ENCODE results near the gene ALDH1A2. TPM values are rescaled to one million over a fixed set of nuclear protein-coding genes. Genes with fewer than 3 reads are reported as not detected.

Gene ALDH1A2
- total RNA-seq, 1 experiment from 2014 or later: 0.22 TPM

- no peaks in the 10 kb centered on the region for H3K36me3 ChIP-seq (ENCODE audit: low read depth, low read length)
- H3F3A ChIP-seq (ENCODE audit: low read length, unreplicated experiment): no peaks in the 10 kb centered on the region
- no peak for ATAC-seq
- no peak overlapping the region for H3K9ac ChIP-seq (ENCODE audit: low read length)
- ChIA-PET CTCF (interaction anchor here (0.6 to 1.1 kb wide), 3 partner anchors 172 to 256 kb away, joined by 3 to 7 read pairs (median 4); no protein-coding TSS in a partner anchor), POLR2A (ENCODE audit: unreplicated experiment) (no interaction called here)
- H3K79me2 ChIP-seq (ENCODE audit: low read length): no peaks in the 10 kb centered on the region
- no peaks in the 10 kb centered on the region for H3K9me3 ChIP-seq (ENCODE audit: low read length)
- no peaks in the 10 kb centered on the region for H4K20me1 ChIP-seq (ENCODE audit: low read length)
- no peak overlapping the region for H3K27ac ChIP-seq (ENCODE audit: low read length)
- intact Hi-C loops (cut with micrococcal nuclease): loop anchor here (5.0 kb wide), 1 partner anchor 51 kb away; no protein-coding TSS in a partner anchor
- no peak overlapping the region for H3K4me3 ChIP-seq (ENCODE audit: low read length)
- 0 out of 2 replicates have a peak overlapping the region, but pooled peaks have one; percentile 5 for H3K4me2 ChIP-seq (ENCODE audit: low read length)
- no peaks in the 10 kb centered on the region for H3K9me2 ChIP-seq (replicated peaks; ENCODE audit: low read length)
- DNase-seq: no peak
- no peak overlapping the region for H2AFZ ChIP-seq (ENCODE audit: low read length)
- H3K4me1 ChIP-seq (ENCODE audit: insufficient read depth, low read length): peaks cover 17% of the 10 kb centered on the region
- BruUV-seq (replicated peaks): no TSS peak
- TF ChIP-seq, protein P1, sequence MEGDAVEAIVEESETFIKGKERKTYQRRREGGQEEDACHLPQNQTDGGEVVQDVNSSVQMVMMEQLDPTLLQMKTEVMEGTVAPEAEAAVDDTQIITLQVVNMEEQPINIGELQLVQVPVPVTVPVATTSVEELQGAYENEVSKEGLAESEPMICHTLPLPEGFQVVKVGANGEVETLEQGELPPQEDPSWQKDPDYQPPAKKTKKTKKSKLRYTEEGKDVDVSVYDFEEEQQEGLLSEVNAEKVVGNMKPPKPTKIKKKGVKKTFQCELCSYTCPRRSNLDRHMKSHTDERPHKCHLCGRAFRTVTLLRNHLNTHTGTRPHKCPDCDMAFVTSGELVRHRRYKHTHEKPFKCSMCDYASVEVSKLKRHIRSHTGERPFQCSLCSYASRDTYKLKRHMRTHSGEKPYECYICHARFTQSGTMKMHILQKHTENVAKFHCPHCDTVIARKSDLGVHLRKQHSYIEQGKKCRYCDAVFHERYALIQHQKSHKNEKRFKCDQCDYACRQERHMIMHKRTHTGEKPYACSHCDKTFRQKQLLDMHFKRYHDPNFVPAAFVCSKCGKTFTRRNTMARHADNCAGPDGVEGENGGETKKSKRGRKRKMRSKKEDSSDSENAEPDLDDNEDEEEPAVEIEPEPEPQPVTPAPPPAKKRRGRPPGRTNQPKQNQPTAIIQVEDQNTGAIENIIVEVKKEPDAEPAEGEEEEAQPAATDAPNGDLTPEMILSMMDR (conservative IDR thresholded peaks at IDR 0.05; ENCODE audit: low read depth, low read length): no peak
- TF ChIP-seq EZH2 (IDR thresholded peaks at IDR 0.05; ENCODE audit: low read length, unreplicated experiment): no peak
- TF ChIP-seq EZH2phosphoT487 (IDR thresholded peaks at IDR 0.05; ENCODE audit: borderline replicate concordance, low read length): no peak
- H3K27me3 ChIP-seq (ENCODE audit: low read length): no peaks in the 10 kb centered on the region
These were observed 142.2 kb downstream of the ALDH1A2 start for GRCh38 chr15:57923306-57923705.

DNA sequence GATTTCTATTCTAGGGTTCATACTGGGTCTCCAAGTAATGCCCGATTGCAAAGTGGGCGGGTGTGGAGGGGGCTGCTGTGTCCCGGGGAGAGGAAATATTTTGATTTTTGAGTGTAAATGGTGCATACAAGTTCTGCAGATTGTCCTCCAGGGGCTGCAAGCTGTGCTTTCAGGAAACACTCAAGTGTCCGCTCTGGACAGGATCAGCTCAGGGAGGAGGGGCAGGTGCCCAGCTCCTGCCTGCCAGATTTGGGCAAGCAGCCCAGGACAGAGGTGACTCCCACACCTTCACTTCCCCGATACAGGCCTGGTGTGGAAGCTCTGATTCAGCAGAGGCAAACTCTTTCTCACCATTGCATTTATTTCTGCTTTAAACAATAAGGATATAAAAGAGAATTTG lies 142.7 kb downstream of the ALDH1A2 start:
- ChIA-PET POLR2A (ENCODE audit: unreplicated experiment) (no interaction called here), CTCF (interaction anchor here (0.6 to 1.1 kb wide), 2 partner anchors 172 to 191 kb away, joined by 3 to 7 read pairs; no protein-coding TSS in a partner anchor)
- Histone ChIP-seq H3K27me3 (ENCODE audit: low read length) (no peaks in the 10 kb centered on the region), H3F3A (ENCODE audit: low read length, unreplicated experiment) (no peaks in the 10 kb centered on the region), H3K79me2 (ENCODE audit: low read length) (no peaks in the 10 kb centered on the region), H3K9me2 (replicated peaks; ENCODE audit: low read length) (no peaks in the 10 kb centered on the region), H3K4me3 (ENCODE audit: low read length) (no peak overlapping the region), H4K20me1 (ENCODE audit: low read length) (no peaks in the 10 kb centered on the region), H2AFZ (ENCODE audit: low read length) (no peak overlapping the region), H3K4me2 (ENCODE audit: low read length) (0 out of 2 replicates have a peak overlapping the region, but pooled peaks have one; percentile 5), H3K9me3 (ENCODE audit: low read length) (no peaks in the 10 kb centered on the region), H3K4me1 (ENCODE audit: insufficient read depth, low read length) (peaks cover 17% of the 10 kb centered on the region), H3K27ac (ENCODE audit: low read length) (no peak overlapping the region), H3K9ac (ENCODE audit: low read length) (no peak overlapping the region), H3K36me3 (ENCODE audit: low read depth, low read length) (no peaks in the 10 kb centered on the region)
- TF ChIP-seq EZH2phosphoT487 (IDR thresholded peaks at IDR 0.05; ENCODE audit: borderline replicate concordance, low read length): no peak
- TF ChIP-seq EZH2 (IDR thresholded peaks at IDR 0.05; ENCODE audit: low read length, unreplicated experiment): no peak
- TF ChIP-seq, protein P1 (conservative IDR thresholded peaks at IDR 0.05; ENCODE audit: low read depth, low read length): no peak
- DNase-seq: peak; percentile 68
- intact Hi-C loops (cut with micrococcal nuclease): loop anchor here (5.0 kb wide), 1 partner anchor 50 kb away; no protein-coding TSS in a partner anchor
- ATAC-seq: peak; percentile 94
- no TSS peak for BruUV-seq (replicated peaks)

DNA sequence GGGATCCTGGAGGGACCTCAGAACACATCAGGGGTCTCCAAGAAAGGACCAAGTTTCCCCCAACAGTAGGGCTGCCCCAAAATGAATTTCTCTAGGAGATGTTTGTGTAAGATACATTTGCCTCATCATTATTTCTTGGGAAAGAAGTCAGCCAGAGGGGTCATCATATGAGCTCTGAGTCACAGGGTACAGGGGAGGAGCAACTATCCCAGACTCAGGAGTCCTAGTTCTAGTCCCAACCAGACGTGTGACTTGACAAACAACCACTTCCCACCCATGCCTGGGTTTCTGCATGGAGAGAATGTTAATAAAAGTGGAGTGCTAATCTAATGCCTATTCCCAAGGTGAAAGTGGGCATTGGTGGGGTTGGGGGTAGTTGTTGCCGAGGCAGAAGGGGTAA lies 144.1 kb downstream of the ALDH1A2 start:
- Histone ChIP-seq H3K36me3 (ENCODE audit: low read depth, low read length) (no peaks in the 10 kb centered on the region), H4K20me1 (ENCODE audit: low read length) (no peaks in the 10 kb centered on the region), H3K9me3 (ENCODE audit: low read length) (no peaks in the 10 kb centered on the region), H3K79me2 (ENCODE audit: low read length) (no peaks in the 10 kb centered on the region), H3K4me2 (ENCODE audit: low read length) (no peak overlapping the region), H3K9me2 (replicated peaks; ENCODE audit: low read length) (no peaks in the 10 kb centered on the region), H3K4me1 (ENCODE audit: insufficient read depth, low read length) (peaks cover 17% of the 10 kb centered on the region), H3K27ac (ENCODE audit: low read length) (no peak overlapping the region), H3K27me3 (ENCODE audit: low read length) (no peaks in the 10 kb centered on the region), H3F3A (ENCODE audit: low read length, unreplicated experiment) (no peaks in the 10 kb centered on the region), H3K9ac (ENCODE audit: low read length) (no peak overlapping the region), H2AFZ (ENCODE audit: low read length) (no peak overlapping the region), H3K4me3 (ENCODE audit: low read length) (no peak overlapping the region)
- intact Hi-C loops (cut with micrococcal nuclease): loop anchor here (5.0 kb wide), 1 partner anchor 49 kb away; no protein-coding TSS in a partner anchor
- TF ChIP-seq EZH2phosphoT487 (IDR thresholded peaks at IDR 0.05; ENCODE audit: borderline replicate concordance, low read length): no peak
- TF ChIP-seq, protein P1 (conservative IDR thresholded peaks at IDR 0.05; ENCODE audit: low read depth, low read length): no peak
- no peak for TF ChIP-seq EZH2 (IDR thresholded peaks at IDR 0.05; ENCODE audit: low read length, unreplicated experiment)
- no TSS peak for BruUV-seq (replicated peaks)
- ATAC-seq (no peak), DNase-seq (no peak)
- ChIA-PET POLR2A (ENCODE audit: unreplicated experiment) (no interaction called here), CTCF (no interaction called here)

Data from PC-3 (cell line).